Raji (cell line): ENCODE measurements around the gene DHRS12.

Experiments
- POLR2A ChIP-seq: IDR thresholded peaks from 2 replicates; pipeline ENCODE4 v1.6.1; 2011; ENCODE audit warnings: low read depth, low read length, control low read depth; ENCODE audit not compliant: insufficient read depth

Gene DHRS12, protein sequence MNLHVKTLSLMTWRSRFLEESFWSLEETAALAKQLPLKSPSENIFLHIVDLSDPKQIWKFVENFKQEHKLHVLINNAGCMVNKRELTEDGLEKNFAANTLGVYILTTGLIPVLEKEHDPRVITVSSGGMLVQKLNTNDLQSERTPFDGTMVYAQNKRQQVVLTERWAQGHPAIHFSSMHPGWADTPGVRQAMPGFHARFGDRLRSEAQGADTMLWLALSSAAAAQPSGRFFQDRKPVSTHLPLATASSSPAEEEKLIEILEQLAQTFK

DNA sequence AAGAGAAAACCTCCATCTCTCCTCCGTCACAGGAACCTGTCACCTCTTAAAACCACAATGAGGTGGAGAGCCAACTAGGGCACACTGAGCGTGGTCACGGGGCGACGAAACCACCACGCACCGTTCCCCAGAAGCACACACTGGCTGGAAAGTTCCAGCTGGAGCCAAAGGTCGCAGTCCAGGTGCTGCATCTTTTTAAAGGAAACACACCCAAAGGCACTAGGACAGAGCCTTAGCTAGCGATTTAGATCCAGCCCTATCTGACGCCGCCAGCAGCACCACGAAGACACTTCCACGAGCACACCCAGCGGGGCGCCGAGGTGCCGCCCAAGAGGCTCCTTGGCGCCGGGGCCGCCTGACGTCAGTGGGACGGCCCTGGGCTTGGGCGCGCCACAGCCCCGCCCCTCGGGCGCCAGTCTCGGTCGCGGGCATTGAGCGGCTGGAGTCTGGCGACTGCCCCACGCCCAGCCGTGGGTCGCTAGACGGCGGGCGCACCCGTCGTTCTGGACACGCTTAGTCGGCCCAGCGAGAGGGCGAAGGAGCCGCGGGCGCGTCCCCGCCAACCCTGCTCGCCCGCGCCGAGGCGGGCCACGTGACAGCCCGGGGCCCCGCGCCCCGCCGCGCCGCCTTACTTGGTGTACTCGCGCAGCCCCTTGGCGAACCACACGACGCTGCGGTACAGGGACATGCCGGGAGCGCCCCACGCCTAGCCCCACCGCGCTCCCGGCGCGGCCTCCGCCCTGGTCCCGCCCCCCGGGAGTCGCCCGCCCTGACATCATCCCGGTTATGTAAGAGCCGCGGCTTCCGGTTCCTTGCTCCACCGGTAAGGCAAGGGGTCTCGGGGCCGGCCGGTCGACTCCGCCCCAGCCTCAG, at the start of gene DHRS12:
DHRS12 (minus strand) TSS at position 742 of the 873 bp plus-strand sequence. CDS start 4,504 bp downstream, outside the sequence.
- TF ChIP-seq POLR2A = peak; percentile 87

DNA sequence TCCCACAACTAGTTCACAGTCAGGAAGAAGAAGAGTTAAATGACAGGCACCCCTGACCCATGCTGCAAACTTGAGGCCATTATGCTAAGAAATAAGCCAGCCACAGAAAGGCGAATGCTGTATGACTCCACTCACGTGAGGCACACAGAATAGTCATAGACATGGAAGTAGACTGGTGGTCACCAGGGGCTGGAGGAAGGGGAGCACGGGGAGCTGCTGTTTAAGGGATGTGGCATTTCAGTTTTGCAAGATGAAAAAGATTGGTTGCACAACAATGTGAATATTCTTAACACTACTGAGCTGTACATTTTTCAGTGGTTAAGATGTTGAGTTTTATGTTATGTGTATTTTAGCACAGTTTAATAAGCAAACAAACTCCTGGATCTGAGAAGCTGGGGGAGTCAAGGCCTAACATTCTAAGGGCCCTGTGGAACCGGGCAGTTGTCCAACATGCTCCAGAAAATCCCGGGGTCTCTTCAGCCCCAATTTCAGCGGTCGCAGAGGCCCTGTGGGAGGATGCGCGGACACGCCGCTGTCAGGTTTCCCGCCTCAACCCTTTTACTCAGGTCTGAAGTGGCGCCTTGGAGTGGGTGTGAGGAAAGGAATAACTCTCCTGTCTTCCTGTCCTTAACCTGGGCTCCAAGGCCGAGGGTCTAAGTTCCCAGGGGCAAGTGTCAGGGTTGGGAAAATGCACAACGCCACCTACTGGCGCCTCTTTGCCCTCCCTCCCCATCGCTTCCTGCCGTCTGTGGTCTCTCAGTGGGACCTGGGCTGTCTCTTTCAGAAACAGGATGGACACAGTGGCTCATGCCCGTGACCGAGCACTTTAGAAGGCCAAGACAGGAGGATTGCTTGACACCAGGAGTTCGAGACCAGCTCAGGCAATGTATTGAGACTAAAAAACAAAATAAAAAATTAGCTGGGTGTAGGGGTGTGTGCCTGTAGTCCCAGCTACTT, 45.5 kb upstream of the DHRS12 start:
- no peak for TF ChIP-seq POLR2A

GRCh38 chr13:51848674-51849073, 44.7 kb upstream of the DHRS12 start:
- TF ChIP-seq POLR2A = no peak

DNA sequence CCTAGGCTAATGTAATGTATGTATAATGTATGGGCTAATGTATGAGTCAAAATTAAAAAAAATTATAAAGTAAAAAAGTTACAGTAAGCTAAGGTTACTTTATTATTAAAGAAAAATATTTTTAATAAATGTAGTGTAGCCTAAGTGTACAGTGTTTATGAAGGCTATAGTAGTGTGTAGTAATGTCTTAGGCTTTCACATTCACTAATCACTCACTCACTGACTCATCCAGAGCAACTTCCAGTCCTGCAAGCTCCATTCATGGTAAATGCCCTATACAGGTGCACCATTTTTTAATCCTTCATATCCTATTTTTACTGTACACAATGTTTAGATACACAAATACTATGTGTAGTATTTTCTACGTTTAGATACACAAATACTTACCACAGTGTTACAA, 42.8 kb upstream of the DHRS12 start:
- no peak for TF ChIP-seq POLR2A

DNA sequence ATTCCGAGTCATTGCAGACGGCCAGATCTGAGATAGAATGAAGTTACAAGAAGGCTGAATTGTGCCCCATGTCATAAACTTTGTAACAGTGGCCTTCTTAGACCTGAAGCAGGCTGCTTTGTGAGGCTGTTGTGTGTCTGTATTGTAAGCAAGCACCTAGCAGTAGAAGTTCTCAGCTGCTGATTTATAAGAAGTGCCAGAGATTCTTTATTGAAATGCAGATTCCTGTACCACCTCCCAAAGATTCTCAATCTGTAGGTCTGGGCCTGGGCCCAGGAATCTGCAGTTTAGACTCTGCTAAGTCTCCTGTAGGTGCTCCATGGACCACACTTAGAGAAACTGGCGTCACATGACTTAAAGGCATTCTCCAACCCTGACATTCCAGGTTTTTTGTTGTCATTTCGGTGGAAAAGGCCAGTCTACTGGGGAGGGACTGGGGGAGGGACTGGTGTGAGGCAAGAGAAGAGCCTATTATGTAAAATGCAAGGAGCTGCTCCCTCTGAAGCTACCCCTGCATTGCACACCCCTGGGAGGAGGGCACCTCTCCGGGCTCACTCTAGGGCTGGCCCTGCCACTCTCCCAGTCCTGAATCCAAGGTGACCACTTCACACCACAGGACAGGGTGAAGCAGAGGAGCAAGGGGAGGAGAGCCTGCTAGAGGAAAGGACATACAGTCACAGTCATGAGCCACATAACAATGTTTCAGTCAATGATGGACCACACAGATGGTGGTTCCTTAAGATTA, 41.8 kb upstream of the DHRS12 start:
- no peak for TF ChIP-seq POLR2A

- no peak for TF ChIP-seq POLR2A
Observed at GRCh38 chr13:51844862-51845573, 41.1 kb upstream of the DHRS12 start, which contains the start of gene TMEM272. Gene TMEM272 (minus strand): TSS chr13:51845177. CDS start chr13:51838530, 6,647 bp downstream.

DNA sequence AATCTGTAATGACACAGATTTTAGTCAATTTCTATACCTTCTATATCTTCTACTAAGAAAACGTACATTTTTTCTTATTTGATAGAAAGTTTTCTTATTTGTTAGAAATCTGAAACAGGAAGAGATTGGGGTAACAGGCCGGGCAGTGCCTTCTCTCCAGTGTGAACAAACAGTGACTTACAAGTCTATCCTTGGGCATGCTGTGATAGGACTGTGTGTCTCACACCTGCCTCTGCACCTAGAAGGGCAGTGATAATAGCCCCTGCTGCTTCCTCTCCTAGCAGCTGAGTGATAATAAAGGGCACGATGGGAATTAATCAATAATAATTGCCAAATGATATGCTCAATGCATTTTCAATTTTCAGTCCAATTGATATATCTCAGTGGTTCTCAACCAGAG, 39.6 kb upstream of the DHRS12 start:
- no peak for TF ChIP-seq POLR2A

DNA sequence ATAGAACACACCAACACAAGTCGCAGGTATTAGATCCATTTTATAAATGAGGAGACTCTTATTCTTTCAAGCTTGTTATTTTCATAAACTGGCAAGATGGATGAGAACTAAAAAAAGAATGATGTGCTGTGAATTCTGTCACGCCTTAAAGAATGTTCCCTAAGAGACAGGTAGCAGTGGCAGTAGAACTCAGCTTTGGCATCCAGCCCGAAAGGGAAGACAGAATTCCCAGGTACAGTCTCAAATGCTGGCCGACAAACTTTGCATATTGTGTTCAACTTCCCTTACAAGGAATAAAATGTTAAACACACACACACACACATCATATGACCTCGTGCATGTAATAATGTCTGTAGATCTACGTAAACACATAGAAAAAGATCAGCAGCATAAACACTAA, 37.8 kb upstream of the DHRS12 start:
- TF ChIP-seq POLR2A = no peak

DNA sequence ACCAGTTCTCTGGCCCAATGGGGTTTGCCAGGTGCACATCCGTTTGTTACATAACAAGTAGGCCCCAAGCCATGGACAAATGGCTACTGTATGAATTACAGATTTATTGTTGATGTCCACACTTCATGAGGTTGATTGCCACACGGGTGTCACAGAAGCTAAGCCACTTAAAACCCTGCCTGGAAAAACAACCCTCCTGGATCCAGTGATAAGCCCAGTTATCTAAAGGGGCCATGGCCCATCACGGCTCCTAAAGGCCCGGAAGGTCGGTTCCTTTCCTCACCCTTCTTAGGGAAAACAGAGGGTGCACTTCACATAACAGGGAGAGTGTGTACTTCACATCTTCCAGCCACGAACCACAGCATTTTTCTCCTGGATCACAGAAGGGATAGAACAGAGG, 37.0 kb upstream of the DHRS12 start:
- no peak for TF ChIP-seq POLR2A

DNA sequence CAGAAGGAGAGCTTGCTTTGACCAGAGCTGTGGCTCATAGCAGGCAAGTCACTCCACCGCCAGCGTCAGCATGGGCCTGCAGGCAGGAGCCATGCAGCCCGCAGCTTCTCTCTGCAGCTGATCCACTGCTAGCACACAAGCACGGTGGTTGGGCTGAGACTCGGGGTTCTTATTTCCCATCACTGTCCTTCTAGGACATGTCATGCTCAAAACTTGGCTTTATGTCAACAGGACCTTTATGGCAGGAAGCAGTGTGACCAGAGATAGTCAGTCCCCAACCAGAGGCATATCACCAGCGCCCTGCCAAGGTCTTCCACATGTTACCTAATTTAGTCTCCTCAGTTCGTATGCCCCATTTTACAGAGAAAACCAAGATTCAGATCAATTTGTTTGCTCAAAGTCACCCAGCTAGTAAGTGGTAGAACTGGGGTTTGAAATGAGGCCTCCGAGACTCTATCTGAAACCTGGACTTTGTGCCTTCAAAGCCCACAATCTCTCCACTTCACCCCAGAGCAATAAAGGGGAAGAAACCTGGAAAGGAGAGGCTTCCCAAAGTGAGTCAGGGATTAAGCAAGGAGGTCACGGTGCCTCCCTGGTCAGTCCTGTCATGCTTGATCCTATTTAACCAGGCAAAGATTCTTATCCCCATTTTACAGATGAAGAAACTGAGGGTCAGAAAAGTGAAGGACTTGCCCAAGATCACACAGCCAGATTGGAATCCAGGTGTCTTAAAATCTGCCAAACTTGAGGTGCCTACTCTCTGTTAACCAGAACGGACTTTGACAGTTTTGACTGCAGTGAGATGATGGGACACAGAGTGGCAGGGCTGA, 36.0 kb upstream of the DHRS12 start:
- no peak for TF ChIP-seq POLR2A

DNA sequence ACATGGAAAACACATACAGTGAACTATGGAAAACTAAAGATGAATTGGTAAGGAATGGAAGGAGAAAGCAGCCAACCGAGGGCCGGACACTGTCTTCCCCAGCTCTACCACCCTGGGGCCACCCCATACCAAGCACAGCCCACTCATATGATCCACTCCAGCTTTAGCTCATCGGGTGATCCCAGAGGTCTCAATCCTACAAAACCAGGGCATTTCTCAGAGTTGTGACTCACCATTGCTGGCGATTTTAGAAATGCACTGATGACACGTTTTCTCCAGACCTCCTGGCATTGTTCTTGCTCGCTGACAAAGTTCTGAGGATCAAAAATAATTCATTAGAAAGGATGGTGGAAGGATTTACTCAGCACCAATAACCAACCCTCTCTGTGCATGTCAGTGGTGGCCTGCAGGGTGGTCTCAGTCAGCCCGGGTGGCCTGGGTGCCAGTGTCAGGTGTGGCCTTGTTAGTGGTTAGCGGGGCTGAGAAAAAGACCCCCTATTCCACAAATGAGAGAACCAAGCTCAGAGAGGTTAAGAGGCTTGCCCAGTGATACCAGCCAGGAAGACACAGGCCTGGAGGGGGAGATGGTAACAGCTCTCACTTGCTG, 34.4 kb upstream of the DHRS12 start:
- no peak for TF ChIP-seq POLR2A

DNA sequence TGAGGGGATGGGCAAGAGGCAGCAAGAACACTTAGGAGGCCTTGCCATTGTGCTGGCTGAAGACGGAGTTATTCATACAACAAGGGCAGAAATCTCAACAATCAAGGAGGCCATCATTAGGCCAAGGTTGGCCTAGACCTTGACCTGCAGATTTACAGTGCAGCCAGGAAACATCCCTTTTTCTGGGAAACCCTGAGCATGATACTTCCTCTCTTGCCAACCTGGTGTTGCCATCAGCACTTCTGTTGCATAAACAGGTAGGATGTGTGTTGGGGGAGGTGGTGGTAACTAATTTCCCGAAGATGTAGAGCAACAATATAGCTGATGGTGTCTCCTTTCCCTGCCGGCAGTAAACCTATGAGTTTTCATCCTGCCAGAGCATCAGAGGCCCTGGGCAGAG, 33.1 kb upstream of the DHRS12 start:
- TF ChIP-seq POLR2A = no peak
